HFFc6 (cell line): Measurements from ENCODE around the gene DUS1L. TPM values are rescaled to one million over a fixed set of nuclear protein-coding genes. Genes with fewer than 3 reads are reported as not detected.

Experiments used
- DNase-seq: peaks from one replicate; pipeline ENCODE4 v3.0.0-alpha.2; 2018
- H3K27ac Mint-ChIP-seq: 2 replicates; pipeline ENCODE4 v1.8.0; 2020; ENCODE audit warnings: mild to moderate bottlenecking, mixed read lengths
- H3K27me3 Mint-ChIP-seq: 2 replicates; pipeline ENCODE4 v1.8.0; 2021; ENCODE audit warnings: mild to moderate bottlenecking, moderate library complexity, mixed read lengths; ENCODE audit not compliant: insufficient read depth
- H3K36me3 Mint-ChIP-seq: 2 replicates; pipeline ENCODE4 v1.8.0; 2021; ENCODE audit warnings: low read depth, mixed read lengths
- H3K4me1 Mint-ChIP-seq: 2 replicates; pipeline ENCODE4 v1.8.0; 2020; ENCODE audit warnings: low read depth, mixed read lengths
- H3K4me3 Mint-ChIP-seq: 2 replicates; pipeline ENCODE4 v1.8.0; 2020; ENCODE audit warnings: mild to moderate bottlenecking, moderate library complexity, mixed read lengths
- H3K9me3 Mint-ChIP-seq: 2 replicates; pipeline ENCODE4 v1.8.0; 2020; ENCODE audit warnings: mild to moderate bottlenecking, mixed read lengths
- CTCF ChIP-seq: fragments of 200-600 bp; sonication (generic); IDR thresholded peaks from 2 replicates; pipeline ENCODE4 v1.5.0; 2021; ENCODE audit warnings: antibody characterized with exemption, mild to moderate bottlenecking
- total RNA-seq, 6 experiments: library from RNA; stranded (reverse); fragmentation: NEBNext Ultra II Directional; extraction: Animal tissue kit (Norgen Biotek cat#: 25700); gene quantifications; 2 replicates in 1 of 6; 3 replicates in 5 of 6; pipeline ENCODE4 v1.2.3, GENCODE V29; 2021

DUS1L gene
- total RNA-seq, 6 experiments from 2014 or later, result 65.8 to 86.8 (median 71.2) TPM

DNA sequence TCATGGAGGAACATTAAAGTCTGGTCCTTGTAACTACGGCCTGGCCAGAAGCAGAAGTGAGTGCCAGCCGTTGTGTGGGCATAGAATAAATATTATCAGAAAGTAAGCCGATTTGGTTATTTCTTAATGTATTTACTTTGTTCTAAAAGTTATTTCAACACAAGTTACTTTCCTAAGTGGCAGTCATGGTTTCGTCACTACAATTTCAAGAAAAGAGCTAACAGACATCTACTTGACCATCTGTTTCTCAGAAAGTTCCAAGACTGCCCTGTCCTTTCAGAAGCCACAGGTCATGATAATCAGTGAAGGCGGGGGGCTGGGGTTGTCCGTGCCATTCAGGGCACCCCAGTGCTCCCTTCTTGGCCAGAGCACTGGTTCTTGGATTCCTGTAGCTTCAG is 47.3 kb upstream of the DUS1L start:
- H3K27me3 Mint-ChIP-seq, result no peaks in the 10 kb centered on the region; the same call in 1 of the 2 replicates
- H3K4me3 Mint-ChIP-seq, result no peak overlapping the region
- no peak for DNase-seq
- no peak for TF ChIP-seq CTCF
- H3K36me3 Mint-ChIP-seq, result no peaks in the 10 kb centered on the region
- no peaks in the 10 kb centered on the region for H3K9me3 Mint-ChIP-seq
- no peaks in the 10 kb centered on the region for H3K4me1 Mint-ChIP-seq
- no peak overlapping the region for H3K27ac Mint-ChIP-seq

DNA sequence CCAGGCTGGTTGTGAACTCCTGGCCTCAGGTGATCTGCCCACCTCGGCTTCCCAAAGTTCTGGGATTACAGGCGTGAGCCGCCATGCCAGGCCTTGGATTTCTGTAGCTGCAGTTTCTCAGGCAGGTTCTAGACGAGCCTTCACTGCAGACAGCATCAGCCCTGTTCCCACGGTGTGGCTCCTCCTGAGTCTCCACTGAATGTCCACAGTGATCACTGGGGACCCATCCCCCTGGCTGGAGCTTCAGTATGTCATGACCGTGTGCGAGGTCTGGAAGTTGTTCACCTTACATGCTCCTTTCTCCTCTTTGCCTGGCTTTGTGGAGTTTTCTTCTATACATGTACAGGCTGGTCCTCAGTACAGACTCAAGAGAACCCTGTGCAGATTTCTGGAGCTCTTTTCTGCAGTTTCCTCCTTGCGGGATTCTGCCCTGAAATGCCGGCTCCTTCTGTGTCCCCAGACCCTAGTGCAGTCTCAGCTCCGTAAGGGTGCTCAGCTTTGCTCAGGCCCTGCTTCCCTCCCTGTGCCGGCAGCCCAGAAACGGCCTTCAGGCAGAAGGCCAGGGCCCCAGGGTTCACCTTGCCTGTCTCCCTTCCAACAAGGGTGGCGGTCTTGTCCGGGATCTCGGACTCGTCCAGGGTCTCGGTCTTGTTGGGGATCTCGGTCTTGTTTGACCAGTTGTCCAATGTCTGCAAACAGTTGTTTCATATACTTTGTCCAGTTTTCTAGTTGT is 46.7 kb upstream of the DUS1L start:
- Mint-ChIP-seq H3K4me3 (no peak overlapping the region), H3K4me1 (no peaks in the 10 kb centered on the region), H3K27ac (no peak overlapping the region), H3K9me3 (no peaks in the 10 kb centered on the region), H3K27me3 (peaks cover under 1% of the 10 kb centered on the region), H3K36me3 (no peaks in the 10 kb centered on the region)
- DNase-seq, result no peak
- TF ChIP-seq CTCF, result no peak

GRCh38 chr17:82110298-82110697 is 44.7 kb upstream of the DUS1L start:
- H3K27me3 Mint-ChIP-seq, result peaks cover 2% of the 10 kb centered on the region
- H3K27ac Mint-ChIP-seq, result no peak overlapping the region
- H3K36me3 Mint-ChIP-seq, result no peaks in the 10 kb centered on the region
- no peak for TF ChIP-seq CTCF
- H3K4me3 Mint-ChIP-seq, result no peak overlapping the region
- DNase-seq, result no peak
- peaks cover 9% of the 10 kb centered on the region; the same call in 1 of the 2 replicates for H3K4me1 Mint-ChIP-seq
- no peaks in the 10 kb centered on the region for H3K9me3 Mint-ChIP-seq

DNA sequence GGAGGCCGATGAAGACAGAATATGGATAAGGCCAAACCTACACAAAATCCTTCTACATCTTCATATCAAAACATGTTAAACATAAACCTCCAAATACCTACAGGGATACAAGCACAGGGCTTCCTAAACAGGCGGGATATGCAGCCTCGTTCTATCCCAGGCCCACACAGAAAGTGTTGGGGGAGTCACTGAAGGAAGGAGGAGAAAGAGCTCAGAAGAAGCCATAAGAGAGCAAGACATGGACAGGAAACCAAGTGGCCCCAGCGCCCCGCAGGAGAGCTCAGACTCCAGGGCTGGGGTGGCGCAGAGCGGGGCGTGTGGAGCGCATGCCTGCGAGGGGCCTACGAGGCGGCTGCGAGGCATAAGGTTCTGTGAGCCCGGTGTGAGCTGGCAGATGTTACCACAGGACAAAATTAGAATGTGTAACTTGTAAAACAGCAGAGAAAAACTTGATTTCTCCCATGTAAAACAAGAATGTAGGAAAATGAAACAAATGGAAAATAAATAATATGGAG is 43.4 kb upstream of the DUS1L start:
- no peaks in the 10 kb centered on the region for H3K9me3 Mint-ChIP-seq
- DNase-seq, result no peak
- TF ChIP-seq CTCF, result no peak
- H3K27ac Mint-ChIP-seq, result no peak overlapping the region
- peaks cover 9% of the 10 kb centered on the region; the same call in 1 of the 2 replicates for H3K4me1 Mint-ChIP-seq
- H3K4me3 Mint-ChIP-seq, result no peak overlapping the region
- peaks cover 2% of the 10 kb centered on the region for H3K27me3 Mint-ChIP-seq
- H3K36me3 Mint-ChIP-seq, result no peaks in the 10 kb centered on the region

- Mint-ChIP-seq H3K4me3 (no peak overlapping the region), H3K27ac (no peak overlapping the region), H3K4me1 (peaks cover 9% of the 10 kb centered on the region; the same call in 1 of the 2 replicates), H3K36me3 (no peaks in the 10 kb centered on the region), H3K27me3 (peaks cover 2% of the 10 kb centered on the region), H3K9me3 (no peaks in the 10 kb centered on the region)
- no peak for TF ChIP-seq CTCF
- DNase-seq, result no peak
Measured at GRCh38 chr17:82108496-82108945, 42.9 kb upstream of the DUS1L start.
